ENCODE results near the gene TMEM218.

The TMEM218 gene

GRCh38 chr11:125088576-125089455 lies 22.6 kb downstream of the TMEM218 start:
- no peak for TF ChIP-seq ZNF274 (IDR thresholded peaks at IDR 0.05; ENCODE audit: low read depth, low read length)
- no peak overlapping the region for H3K4me3 ChIP-seq (ENCODE audit: low read length)

- no peak for TF ChIP-seq ZNF274 (IDR thresholded peaks at IDR 0.05; ENCODE audit: low read depth, low read length)
- H3K4me3 ChIP-seq (ENCODE audit: low read length): no peak overlapping the region
Observed at GRCh38 chr11:125088123-125088522, 23.3 kb downstream of the TMEM218 start.

GRCh38 chr11:125086633-125087296 lies 24.7 kb downstream of the TMEM218 start:
- H3K4me3 ChIP-seq (ENCODE audit: low read length): no peak overlapping the region
- TF ChIP-seq ZNF274 (IDR thresholded peaks at IDR 0.05; ENCODE audit: low read depth, low read length): no peak

GRCh38 chr11:125085301-125086081 lies 25.9 kb downstream of the TMEM218 start:
- H3K4me3 ChIP-seq (ENCODE audit: low read length): no peak overlapping the region
- TF ChIP-seq ZNF274 (IDR thresholded peaks at IDR 0.05; ENCODE audit: low read depth, low read length): no peak

- H3K4me3 ChIP-seq (ENCODE audit: low read length): no peak overlapping the region
- no peak for TF ChIP-seq ZNF274 (IDR thresholded peaks at IDR 0.05; ENCODE audit: low read depth, low read length)
Observed at GRCh38 chr11:125084761-125085231, 26.6 kb downstream of the TMEM218 start.

- H3K4me3 ChIP-seq (ENCODE audit: low read length): no peak overlapping the region
- no peak for TF ChIP-seq ZNF274 (IDR thresholded peaks at IDR 0.05; ENCODE audit: low read depth, low read length)
Observed at GRCh38 chr11:125084057-125084416, 27.4 kb downstream of the TMEM218 start.

GRCh38 chr11:125083312-125084056 lies 27.9 kb downstream of the TMEM218 start:
- H3K4me3 ChIP-seq (ENCODE audit: low read length): no peak overlapping the region
- no peak for TF ChIP-seq ZNF274 (IDR thresholded peaks at IDR 0.05; ENCODE audit: low read depth, low read length)

GRCh38 chr11:125082611-125083311 lies 28.7 kb downstream of the TMEM218 start:
- no peak for TF ChIP-seq ZNF274 (IDR thresholded peaks at IDR 0.05; ENCODE audit: low read depth, low read length)
- no peak overlapping the region for H3K4me3 ChIP-seq (ENCODE audit: low read length)

GRCh38 chr11:125082040-125082439 lies 29.4 kb downstream of the TMEM218 start:
- H3K4me3 ChIP-seq (ENCODE audit: low read length): no peak overlapping the region
- no peak for TF ChIP-seq ZNF274 (IDR thresholded peaks at IDR 0.05; ENCODE audit: low read depth, low read length)

GRCh38 chr11:125081098-125081798 lies 30.2 kb downstream of the TMEM218 start:
- H3K4me3 ChIP-seq (ENCODE audit: low read length): no peak overlapping the region
- no peak for TF ChIP-seq ZNF274 (IDR thresholded peaks at IDR 0.05; ENCODE audit: low read depth, low read length)

- no peak overlapping the region for H3K4me3 ChIP-seq (ENCODE audit: low read length)
- TF ChIP-seq ZNF274 (IDR thresholded peaks at IDR 0.05; ENCODE audit: low read depth, low read length): no peak
Observed at GRCh38 chr11:125080531-125080911, 30.9 kb downstream of the TMEM218 start.

- H3K4me3 ChIP-seq (ENCODE audit: low read length): no peak overlapping the region
- TF ChIP-seq ZNF274 (IDR thresholded peaks at IDR 0.05; ENCODE audit: low read depth, low read length): no peak
Observed at GRCh38 chr11:125079878-125080530, 31.4 kb downstream of the TMEM218 start.

Measured in GM08714 (cell line).